NCI-H187 (cell line): ENCODE measurements around the gene PDGFB.

ENCODE experiments used
- DNase-seq, 2 experiments: peaks; one replicate each; lab custom pipeline; 2025; lab: John Stamatoyannopoulos, UW

The PDGFB gene

GRCh38 chr22:39244496-39245129 lies at the start of gene PDGFB:
TSS of gene PDGFB (minus strand) at chr22:39244982. CDS start at chr22:39243963, 1,019 bp downstream.
- no peak for DNase-seq

- DNase-seq, result no peak
Measured at GRCh38 chr22:39293766-39294368, 49.1 kb upstream of the PDGFB start.

- DNase-seq, result no peak
Measured at GRCh38 chr22:39292561-39293074, 47.8 kb upstream of the PDGFB start.

- no peak for DNase-seq
Measured at GRCh38 chr22:39292031-39292462, 47.3 kb upstream of the PDGFB start.

- DNase-seq, result no peak
Measured at GRCh38 chr22:39291523-39291922, 46.7 kb upstream of the PDGFB start.

DNA sequence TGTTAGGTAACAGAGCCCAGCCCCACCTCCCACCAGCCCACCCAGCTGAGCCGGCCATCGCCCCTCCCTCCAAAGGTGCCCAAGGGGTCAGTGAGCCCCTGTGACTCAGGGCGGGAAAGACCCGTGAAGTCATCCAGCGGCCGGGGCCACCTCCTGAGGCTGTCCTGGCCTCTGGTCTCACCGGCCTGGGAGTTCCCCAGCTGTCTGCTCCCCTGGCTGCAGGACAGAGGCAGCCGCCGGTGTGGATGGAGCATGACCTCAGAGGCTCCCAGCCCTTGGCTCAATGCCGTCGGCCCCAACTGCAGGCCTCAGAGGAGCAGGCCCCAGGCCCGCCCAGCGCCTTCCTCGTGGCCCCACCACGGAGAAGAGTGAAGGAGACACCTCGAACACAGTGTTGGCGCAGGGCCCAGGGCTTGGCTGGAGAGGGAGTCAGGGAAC lies 46.0 kb upstream of the PDGFB start:
- DNase-seq, result no peak

GRCh38 chr22:39289975-39290720 lies 45.4 kb upstream of the PDGFB start:
- DNase-seq, result no peak

- no peak for DNase-seq
Measured at GRCh38 chr22:39289533-39289932, 44.8 kb upstream of the PDGFB start.

DNA sequence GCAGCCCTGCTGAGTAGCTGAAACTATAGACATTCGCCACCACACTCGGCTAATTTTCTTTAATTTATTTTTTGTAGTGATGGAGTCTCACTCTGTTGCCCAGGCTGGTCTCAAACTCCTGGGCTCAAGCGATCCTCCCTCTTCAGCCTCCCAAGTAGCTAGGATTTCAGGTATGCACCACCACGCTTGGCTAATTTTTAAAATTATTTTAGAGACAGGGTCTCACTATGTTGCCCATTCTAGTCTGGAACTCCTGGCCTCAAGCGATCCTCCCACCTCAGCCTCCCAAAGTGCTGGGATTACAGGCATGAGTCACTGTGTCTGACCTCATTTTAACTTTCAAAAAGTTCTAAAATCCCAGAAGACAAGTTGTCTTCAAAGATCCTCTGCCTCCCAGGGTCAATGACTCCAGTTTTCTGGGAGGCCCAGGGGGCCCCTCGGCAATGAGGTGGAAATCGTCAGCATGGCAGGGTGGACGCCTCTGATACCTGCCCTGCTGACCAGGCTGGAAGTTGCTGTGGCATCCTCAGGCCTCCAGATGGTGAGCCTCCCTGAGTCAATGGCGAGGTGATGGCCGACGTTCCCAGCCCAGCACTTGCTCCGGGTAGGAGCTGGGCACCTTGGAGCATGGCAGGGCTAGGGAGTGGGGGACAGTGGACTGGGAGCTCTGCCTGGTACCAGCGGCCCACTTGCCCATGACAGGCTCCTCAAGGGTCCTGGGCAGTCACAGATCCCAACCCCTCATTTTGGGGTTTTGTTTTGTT lies 43.5 kb upstream of the PDGFB start:
- DNase-seq, result no peak

DNA sequence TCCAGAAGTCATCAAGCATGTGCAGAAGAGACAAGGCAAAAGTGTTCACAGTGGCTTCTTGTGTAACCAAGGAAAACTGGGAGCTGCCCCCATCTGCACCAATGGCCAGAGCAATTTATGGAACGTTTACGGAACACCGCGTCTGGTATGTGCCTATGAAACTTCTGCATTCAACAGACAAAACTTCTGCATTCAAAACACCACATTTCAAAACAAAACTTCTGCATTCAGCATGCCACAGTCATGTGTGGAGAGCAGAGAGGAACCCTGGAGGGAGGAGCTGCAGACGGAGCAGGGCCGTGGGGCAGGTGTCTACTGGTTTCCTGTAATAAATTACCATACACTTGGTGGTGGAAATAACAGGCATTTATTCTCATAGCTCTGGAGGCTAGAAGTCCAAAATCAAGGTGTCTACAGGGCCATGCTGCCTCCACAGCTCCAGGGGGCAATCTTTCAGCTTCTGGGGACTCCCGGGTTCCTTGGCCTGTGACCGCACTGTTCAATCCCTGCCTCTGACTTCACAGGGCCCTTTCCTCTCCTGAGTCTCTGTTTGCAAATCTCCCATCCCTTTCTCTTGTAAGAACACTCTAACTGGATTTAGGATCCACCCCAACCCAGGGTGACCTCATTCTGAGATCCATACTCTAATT lies 42.4 kb upstream of the PDGFB start:
- no peak for DNase-seq

- DNase-seq, result no peak
Measured at GRCh38 chr22:39284983-39285382, 40.2 kb upstream of the PDGFB start.

GRCh38 chr22:39284142-39284980 lies 39.6 kb upstream of the PDGFB start:
- DNase-seq, result no peak

DNA sequence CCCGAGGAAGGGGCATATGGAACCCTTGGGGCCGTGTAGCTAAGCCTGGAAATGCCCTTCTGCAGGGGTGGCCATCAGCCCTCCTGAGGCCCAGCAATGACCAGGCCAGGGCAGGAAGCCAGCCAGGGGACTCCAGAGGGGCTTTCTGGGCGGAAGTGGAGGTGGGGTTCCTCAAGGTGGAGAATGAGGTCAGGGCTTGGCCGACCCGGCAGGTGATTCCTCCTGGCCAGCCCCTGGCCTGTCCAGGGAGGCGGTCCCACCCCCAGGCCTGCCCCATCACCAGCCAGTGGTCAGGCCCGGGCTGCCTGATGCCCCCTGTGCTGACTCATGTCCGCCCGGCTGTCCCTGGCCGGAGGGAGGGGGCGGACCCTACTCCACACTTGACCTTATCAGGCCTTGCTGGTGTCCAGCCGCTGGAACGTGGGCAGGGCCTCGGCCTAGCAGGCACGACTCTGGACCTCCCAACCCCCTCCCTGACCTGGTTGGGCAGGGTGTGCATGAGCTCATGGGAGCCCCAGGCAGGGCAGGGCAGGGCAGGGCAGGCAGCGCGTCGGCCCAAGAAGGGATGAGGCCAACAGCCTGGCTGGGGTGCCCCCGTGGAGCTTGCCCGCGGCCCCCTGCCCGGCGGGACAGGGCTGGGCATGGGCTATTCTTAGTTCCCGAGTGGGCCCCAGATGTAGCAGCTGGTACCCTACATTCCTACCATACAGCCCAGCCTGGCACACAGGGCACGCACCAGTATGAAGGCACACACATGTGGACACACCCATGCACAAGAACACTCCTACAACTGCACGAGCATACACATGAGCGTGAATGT lies 38.8 kb upstream of the PDGFB start:
- no peak for DNase-seq

DNA sequence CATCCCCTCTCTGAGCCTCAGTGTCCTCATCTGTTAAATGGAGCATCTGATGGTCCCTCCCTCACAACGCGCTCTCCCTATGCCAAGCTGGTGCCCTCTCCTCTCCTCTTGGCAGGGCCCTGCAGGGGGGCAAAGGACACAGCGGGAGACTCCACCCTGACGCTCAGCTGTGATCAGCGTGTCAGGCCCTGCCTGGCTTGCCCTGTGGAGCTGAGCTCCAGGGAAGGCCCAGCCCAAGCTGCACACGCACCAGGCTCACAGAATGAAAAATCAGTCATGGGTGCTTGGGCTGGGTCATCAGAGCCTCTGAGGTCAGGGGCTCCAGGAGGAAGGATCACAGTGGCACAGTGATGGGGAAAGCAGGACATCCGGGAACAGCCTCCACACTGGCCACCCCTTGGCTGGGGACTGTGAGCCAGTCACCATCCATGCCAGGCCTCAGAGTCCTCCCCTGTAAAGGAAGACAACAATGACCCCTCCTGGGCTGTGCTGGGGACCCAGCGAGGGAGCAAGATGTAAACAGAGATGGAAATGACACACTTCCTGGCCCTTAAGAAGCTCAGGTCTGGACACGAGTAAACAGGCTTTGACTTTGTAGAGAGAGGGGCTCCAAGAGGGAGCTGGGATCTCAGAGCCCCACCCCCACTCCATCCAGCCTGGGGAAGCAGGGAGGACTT lies 38.0 kb upstream of the PDGFB start:
- no peak for DNase-seq

- no peak for DNase-seq
Measured at GRCh38 chr22:39281126-39281525, 36.3 kb upstream of the PDGFB start.

- no peak for DNase-seq
Measured at GRCh38 chr22:39280250-39280649, 35.5 kb upstream of the PDGFB start.

DNA sequence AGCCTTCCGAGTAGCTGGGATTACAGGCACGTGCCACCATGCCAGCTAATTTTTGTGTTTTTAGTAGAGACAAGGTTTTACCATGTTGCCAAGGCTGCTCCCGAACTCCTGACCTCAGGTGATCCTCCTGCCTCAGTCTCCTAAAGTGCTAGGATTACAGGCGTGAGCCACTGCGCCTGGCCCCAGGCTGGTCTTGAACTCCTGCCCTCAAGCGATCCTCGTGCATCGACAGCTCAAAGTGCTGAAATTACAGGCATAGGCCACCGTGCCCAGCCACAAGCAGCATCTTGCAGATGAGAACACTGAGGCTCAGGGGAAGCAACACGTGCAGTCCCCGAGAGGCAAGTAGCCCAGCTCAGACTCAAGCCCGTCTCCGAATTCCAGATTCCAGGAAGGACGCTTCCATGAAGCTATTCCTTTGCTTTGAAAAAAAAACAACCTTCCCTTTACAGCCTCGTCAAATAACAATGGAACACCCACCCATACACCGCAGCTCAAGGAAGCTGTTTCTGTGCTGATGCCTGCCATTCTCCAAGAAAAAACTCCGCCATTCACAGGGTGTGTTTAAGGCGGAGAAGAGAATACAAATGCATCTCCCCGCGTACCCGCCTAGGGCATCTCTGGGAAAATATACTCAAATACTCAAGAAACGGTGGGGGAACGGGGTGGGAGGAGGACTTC lies 34.5 kb upstream of the PDGFB start:
- no peak for DNase-seq

GRCh38 chr22:39278040-39278439 lies 33.3 kb upstream of the PDGFB start:
- no peak for DNase-seq

DNA sequence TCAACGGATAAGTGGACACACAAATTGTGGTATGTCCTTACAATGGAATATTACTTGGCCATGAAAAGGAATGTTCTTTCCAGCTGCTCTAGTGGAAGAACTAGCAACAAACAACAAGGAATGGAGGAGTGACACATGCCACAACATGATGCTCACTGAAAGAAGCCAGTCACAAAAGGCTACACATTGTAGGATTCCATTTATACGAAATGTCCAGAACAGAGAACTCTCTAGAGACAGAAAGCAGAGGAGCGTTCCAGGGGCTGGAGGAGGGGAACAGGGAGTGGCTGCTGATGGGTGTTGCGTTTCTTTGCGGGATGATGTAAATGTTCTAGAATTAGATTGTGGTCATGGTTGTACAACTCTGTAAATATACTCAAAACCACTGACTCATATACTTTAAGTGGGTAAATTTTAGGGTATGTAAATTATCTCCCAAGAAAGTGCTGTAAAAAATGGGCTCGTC lies 32.4 kb upstream of the PDGFB start:
- no peak for DNase-seq
